NCI-H2196 (cell line): Measurements from ENCODE around the gene WRAP73.

Experiments used
- DNase-seq: peaks from one replicate; lab custom pipeline; 2025; ENCODE audit not compliant: unreplicated experiment; lab: John Stamatoyannopoulos, UW

The WRAP73 gene

DNA sequence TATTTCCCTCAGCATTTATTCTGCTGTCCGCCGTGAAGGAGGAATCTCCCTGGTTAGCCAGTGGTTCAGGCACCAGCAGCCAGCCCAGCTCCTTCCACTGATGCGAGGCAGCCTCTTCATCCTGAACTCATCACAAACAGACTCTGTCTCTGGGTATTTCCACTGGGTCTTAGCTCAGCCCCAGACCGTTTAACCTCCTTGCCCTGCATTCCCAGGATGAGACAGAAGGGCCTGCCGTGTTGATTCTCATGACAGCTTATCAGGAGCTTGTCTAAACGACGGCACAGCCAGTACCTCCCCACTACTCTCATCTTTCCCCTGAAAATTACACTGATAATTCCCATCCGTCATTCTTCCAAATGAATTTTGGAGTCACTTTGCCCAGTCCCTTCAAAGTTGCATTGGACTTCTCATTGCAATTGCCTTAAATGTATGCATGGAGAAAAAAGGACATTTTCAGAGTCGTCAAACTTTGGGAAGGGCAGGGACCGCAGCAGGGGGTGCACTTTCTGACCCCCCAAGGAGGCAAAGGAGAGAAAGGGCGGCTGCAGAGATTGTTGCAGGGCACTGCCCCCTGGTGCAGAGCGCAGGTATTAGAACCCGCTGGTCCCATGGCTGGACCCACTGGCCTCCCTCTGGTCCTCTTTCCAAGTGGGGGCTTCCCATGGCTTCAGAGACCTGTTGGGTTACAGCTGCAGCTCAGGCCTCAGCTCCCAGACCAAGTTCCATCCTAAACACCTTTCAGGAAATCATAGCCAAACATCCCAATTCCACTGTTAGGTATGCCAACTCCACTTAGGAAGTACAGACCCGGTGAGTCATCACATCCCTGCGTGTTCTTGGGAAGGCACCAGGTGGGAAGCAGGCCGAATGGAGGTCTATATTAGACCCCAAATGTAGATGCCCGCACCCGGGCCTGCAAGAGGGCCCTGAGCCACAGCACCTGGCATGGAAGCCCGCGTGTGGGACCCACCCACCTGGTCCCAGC is 34.9 kb downstream of the WRAP73 start:
- DNase-seq = peak; percentile 38

DNA sequence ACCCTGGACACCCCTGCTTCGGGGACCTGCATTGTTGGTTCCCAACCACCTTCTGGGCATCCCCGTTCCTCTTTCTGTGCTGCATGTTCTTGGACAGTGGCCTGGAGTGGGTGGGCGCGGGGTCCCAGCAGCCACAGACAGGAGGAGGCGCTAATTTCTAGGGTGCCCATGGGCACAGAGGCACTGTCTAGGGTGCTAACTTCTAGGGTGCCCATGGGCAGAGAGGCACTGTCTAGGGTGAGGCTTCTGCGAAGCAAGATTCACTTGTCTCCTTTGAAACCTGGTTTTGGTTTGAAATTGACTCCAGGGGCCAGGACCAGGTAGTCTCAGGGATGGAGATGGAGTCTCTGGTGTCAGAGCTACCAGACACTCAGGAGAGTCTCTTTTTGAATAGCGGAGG is 37.8 kb downstream of the WRAP73 start:
- no peak for DNase-seq

- DNase-seq = peak; percentile 71
Measured at GRCh38 chr1:3611170-3612019, 38.5 kb downstream of the WRAP73 start, which contains the start of gene MEGF6. TSS of gene MEGF6 (minus strand) at chr1:3611508. CDS start at chr1:3611268, 240 bp downstream.

DNA sequence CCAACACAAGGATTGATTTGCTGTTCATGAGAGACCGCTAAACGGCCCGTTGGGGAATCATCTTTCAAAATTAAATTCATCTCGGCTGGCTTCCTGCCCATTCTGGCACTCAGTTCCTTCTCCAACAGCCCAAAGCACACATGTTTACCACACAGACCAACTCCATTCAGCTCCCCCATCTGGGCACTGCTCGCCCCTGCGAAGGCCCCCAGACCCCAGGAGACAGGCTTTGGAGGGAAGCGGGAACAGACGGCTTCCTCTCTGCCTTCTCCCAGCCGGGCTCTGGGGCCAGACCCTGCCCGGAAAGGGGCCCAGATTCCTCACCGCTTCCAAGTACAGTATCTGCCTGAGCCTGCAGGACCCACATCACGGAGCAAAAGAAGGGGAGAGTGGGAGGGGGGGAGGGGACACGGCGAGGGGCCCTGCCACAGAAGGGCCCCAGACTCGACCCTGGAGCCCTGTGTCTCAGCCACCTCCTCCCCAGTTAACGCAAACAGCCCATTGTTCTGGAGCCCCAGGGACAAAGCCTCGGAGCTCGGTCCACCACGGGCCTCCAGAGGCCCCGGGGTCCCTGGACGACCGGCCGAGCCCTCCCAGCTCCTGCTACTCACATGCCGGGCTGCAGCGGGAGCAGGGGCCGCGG is 39.3 kb downstream of the WRAP73 start:
- peak; percentile 14 for DNase-seq

- DNase-seq = no peak
Measured at GRCh38 chr1:3609769-3610526, 40.0 kb downstream of the WRAP73 start.

DNA sequence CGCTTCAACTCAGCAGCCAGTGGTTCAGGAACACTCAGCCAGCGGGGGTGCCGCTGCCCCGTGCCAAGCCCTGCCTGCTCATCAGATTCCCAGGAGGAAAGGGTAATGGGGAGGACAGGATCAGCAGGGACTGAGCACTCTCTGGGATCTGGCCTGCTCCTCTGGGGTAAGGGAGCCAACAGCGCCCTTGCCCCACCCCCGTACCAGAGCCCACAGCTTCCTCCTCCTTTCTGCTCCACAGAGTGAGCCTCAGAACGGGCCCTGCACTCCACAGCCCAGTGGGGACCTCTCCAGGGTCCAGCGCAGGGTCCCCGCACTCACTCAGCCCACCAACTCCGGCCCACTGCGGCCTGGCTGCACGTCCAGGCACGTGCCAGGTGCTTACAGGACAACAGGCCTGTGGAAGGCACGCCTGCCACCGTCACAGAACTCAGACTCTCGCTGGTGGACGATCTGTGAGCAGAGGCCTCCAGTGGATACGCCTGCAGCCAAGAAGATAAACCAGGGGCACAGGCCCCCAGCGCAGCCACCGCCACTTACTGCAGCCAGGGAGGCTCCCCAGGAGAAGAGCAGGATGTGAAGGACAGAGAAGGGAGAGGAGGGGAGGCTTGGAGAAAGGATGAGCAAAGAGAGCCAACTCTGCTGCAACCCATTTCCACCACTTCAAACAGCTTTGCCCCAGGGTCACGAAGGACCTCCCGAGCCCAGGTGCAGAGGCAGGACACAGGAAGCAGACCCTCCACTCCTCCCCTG is 40.7 kb downstream of the WRAP73 start:
- DNase-seq = no peak

GRCh38 chr1:3608154-3608553 is 41.7 kb downstream of the WRAP73 start:
- DNase-seq = no peak

- DNase-seq = no peak
Measured at GRCh38 chr1:3607703-3608065, 42.2 kb downstream of the WRAP73 start.

- no peak for DNase-seq
Measured at GRCh38 chr1:3606779-3607702, 42.9 kb downstream of the WRAP73 start.

- no peak for DNase-seq
Measured at GRCh38 chr1:3604997-3605823, 44.7 kb downstream of the WRAP73 start.

DNA sequence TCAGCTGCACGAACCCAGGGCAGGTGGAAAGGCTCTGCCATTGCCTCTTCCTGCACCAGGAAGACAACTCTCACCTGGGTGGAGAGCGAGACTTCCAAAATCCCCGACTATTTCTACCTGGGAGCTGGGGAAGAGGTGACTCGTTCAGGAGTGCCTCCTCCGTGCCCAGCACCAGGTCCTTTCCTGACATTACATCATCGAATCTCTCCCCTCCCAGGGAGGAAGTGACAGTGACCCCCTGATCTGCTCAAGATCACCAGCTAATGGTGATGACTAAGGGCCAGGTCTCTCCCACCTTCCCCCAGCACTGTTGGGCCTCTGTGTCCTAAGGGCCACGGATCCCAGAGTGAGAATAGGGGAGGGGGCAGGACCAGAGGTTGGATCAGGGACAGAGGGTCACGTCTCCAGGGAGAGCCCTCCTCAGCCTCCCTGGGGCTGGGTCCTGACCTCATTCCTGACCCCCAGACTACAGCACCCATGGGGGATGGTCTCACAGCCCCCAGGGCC is 45.4 kb downstream of the WRAP73 start:
- no peak for DNase-seq

DNA sequence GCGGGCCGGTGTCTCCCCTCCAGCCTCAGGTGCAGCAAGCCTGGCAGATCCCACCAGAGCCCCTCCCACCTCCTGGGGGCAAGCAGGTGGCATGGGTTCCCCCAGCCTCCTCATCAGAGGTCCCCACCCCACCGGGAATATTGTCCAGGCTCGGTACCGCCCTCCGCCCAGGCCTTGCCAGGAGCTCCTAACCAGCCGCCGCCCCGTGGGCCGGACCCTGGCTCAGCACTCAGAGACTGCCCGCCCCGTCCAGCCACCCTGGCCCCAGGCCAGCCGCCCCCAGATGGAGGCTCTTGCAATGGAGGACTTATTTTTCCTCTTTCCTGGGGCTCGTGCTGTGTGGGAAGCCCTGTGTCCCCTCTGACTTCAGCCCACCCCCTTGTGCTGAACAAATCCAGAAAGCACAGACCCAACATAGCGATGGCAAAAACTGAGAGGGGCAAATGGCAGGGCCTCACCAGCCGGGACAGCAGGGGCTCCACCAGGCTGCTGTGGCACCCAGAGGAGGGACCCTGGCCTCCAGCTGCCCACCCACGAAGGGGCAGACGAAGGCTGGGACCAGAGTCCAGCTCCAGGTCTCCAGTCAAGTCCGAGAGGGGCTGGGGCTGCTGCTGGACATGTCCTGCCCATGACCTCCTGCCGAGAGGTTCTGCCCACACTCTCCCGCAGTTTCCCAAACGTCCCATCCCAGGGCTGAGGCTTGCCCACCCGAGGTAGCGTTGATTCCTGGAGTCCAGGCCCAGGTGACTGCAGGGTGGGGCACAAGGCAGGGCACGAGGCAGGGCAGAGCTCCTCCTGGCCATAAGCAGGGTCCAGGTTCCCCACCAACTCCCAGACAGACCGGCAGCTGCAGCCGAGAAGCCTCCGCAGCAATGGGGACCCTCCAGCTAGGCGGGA is 46.1 kb downstream of the WRAP73 start:
- DNase-seq = no peak

GRCh38 chr1:3603156-3603555 is 46.7 kb downstream of the WRAP73 start:
- no peak for DNase-seq

DNA sequence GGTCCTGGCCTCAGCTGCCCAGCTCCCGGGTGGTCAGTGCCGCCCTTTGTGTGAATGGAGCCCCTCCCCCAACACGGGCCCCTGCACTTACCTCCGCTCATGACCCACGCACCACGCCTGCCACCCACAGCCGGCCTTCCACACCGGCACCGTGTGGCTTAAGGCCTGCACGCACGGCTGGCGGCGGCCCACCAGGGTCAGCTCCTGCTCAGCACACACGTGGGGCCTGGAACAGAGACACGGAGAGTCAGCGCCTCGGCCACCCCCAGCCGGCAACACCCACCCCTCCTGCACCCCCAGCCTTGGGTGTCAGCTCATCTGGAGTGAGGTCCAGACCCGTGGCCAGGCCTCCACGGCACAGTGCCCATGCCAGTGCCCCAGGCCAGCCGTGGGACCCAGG is 47.5 kb downstream of the WRAP73 start:
- DNase-seq = no peak

DNA sequence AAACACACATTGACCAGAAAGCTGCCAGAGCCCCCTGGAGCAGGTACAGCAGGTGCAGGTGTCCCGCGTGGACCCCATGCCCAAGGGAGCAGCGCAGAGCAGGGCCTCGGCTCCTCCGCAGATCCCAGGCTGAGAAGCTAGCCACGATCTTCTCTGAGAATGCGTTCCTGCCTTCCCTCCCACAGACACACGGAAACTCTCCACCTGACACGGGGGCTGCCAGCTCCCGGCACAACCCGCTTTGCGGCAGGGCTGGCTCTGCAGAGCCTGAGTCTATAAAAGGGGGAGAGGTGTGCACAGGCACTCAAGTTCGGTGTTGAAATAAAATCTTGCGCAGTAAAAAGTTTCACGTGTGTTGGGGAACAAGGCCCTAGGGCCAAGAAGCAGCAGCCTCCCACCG is 48.2 kb downstream of the WRAP73 start:
- no peak for DNase-seq

DNA sequence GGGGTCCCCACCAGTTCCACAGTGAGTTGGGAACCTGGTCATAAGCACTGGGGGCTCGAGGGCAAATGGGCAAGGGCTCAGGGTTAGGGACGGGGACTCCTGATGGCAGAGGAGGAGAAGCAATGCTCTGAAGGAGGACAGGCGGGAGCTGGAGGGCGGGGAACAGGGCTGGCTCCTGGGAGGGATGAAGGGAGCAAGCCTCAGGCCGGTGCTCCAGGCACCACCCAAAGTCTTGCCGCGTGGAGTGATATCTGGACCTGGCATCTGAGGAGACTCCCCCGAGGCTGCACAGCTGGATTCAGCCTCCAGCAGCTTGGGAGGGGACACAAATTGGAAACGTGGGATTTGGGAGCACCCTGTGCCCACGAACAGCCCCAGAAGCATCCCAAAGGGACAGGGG is 49.5 kb downstream of the WRAP73 start:
- DNase-seq = no peak

DNA sequence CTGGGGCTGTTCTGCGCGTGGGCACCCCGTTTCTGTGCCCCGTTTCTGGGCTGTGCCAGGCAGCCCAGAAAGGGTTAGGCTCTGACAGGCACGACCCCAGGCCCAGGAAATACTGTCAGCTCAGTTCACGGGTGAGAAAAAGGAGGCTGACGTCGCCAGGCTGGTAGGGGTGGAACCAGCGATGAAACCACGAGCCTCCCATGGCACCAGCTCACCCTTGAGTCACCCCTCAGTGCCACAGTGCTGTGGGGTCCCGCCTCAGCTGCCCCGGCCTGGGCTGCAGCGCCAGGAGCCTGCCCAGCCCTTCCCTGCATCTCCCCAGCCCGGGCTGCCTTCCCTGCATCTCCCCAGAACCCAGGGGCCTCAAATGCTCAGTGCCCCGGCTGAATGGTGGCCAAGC is 50.1 kb downstream of the WRAP73 start:
- no peak for DNase-seq
